Epithelial cell of proximal tubule (primary cell): Measurements from ENCODE around the gene KCNMA1. TPM values are rescaled to one million over a fixed set of nuclear protein-coding genes. Genes with fewer than 3 reads are reported as not detected.
A peak's percentile ranks its signal among the peaks of the same experiment; 100 is the strongest.

ENCODE experiments used
- DNase-seq: peaks from one replicate; pipeline ENCODE4 v3.0.0-alpha.2; 2011; ENCODE audit warnings: low read depth
- H3K4me3 ChIP-seq: 2 replicates; pipeline ENCODE4 v1.5.1; 2011; ENCODE audit warnings: low read depth, mild to moderate bottlenecking, low read length
- CTCF ChIP-seq: conservative IDR thresholded peaks from 2 replicates; pipeline ENCODE4 v1.5.1; 2012; ENCODE audit warnings: low read depth, mild to moderate bottlenecking, low read length
- total RNA-seq: library from RNA; depleted of rRNA; stranded (reverse); fragments of >200 nt; gene quantifications from 2 replicates; pipeline ENCODE4 v1.2.3, GENCODE V29; 2015

The KCNMA1 gene
- total RNA-seq, 1 donor from 2014 or later: 12.5 TPM

GRCh38 chr10:77584938-77585337 lies 52.7 kb downstream of the KCNMA1 start:
- no peak overlapping the region for H3K4me3 ChIP-seq
- no peak for TF ChIP-seq CTCF
- DNase-seq: no peak

GRCh38 chr10:77583527-77583926 lies 54.1 kb downstream of the KCNMA1 start:
- DNase-seq: no peak
- H3K4me3 ChIP-seq: no peak overlapping the region
- no peak for TF ChIP-seq CTCF

GRCh38 chr10:77582710-77583115 lies 54.9 kb downstream of the KCNMA1 start:
- no peak for TF ChIP-seq CTCF
- DNase-seq: peak; percentile 52
- H3K4me3 ChIP-seq: no peak overlapping the region

- no peak overlapping the region for H3K4me3 ChIP-seq
- no peak for DNase-seq
- TF ChIP-seq CTCF: no peak
Measured at GRCh38 chr10:77581738-77582137, 55.9 kb downstream of the KCNMA1 start.

GRCh38 chr10:77580482-77580881 lies 57.1 kb downstream of the KCNMA1 start:
- H3K4me3 ChIP-seq: no peak overlapping the region
- no peak for TF ChIP-seq CTCF
- DNase-seq: no peak

GRCh38 chr10:77578583-77579227 lies 58.9 kb downstream of the KCNMA1 start:
- H3K4me3 ChIP-seq: no peak overlapping the region
- DNase-seq: no peak
- no peak for TF ChIP-seq CTCF

- H3K4me3 ChIP-seq: no peak overlapping the region
- TF ChIP-seq CTCF: no peak
- DNase-seq: no peak
Measured at GRCh38 chr10:77577666-77578229, 59.9 kb downstream of the KCNMA1 start.
